ENCODE measurements around the gene VPREB1.
"Not testable (repeated sequence)": the region's sequence is repeated elsewhere in the genome, so short reads cannot be mapped to it uniquely, and the experiment has no call there.

VPREB1 gene, protein sequence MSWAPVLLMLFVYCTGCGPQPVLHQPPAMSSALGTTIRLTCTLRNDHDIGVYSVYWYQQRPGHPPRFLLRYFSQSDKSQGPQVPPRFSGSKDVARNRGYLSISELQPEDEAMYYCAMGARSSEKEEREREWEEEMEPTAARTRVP

GRCh38 chr22:22244316-22245250 lies at the start of gene VPREB1:
Gene VPREB1, plus strand, starts transcription at chr22:22244786. Its CDS starts 28 bp downstream, at chr22:22244814.
- no peak for DNase-seq

- no peak for DNase-seq
Measured at GRCh38 chr22:22194931-22195264, 49.7 kb upstream of the VPREB1 start.

- peak; percentile 74 to 79 for DNase-seq
Measured at GRCh38 chr22:22195265-22196017, 49.1 kb upstream of the VPREB1 start.

GRCh38 chr22:22196018-22196533 lies 48.5 kb upstream of the VPREB1 start:
- peak in 1 of 2 donors; percentile 32 for DNase-seq

DNA sequence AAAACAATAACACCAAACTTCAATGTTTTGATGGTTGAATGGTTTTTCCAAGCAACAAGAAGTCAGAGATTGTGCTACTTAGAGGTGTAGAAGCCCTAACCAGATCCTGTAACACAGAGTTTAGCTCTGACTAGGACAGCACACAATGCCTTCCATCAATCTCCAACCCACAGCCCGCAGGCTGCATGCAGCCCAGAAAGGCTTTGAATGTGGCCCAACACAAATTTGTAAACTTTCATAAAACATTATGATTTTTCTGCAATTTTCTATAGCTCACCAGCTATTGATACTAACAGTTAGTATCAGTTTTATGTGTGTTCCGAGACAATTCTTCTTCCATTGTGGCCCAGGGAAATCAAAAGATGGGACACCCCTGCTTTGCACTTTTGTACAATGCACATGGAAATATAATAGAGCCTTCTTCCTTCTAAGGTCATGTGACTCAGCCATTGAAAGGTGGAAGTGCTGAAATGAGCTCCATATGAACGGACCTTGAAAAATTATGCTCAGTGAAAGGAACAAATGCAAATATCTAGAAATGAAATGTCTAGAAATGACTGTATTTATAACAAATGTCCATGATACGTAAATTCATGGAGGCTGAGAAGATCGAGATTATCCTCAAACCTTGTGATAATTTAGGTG lies 47.6 kb upstream of the VPREB1 start:
- DNase-seq: no peak

- DNase-seq: peak in 1 of 2 donors; percentile 6
Measured at GRCh38 chr22:22197993-22198402, 46.6 kb upstream of the VPREB1 start.

- no peak for DNase-seq
Measured at GRCh38 chr22:22198751-22199150, 45.8 kb upstream of the VPREB1 start.

DNA sequence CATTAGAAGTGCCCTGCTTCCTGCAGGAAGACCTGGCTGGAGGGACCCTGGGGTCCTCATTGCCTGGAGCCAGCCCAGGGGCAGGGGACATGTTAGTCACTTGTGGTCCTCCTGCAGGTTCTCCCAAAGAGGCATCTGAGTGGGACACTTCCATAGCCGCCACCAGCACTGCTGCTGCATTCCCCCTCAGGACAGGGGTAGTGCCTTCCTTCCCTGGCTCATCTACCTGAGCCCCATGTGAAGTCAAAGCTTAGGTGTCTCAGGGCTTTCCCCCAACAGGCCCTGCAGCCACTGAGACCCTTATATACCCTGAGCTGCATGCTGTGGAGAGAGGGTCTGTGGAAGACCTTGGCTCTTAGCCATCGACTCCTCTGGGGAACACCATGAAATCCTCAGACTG lies 45.0 kb upstream of the VPREB1 start:
- no peak for DNase-seq

GRCh38 chr22:22200569-22201184 lies 43.9 kb upstream of the VPREB1 start:
- no peak for DNase-seq

- peak in 1 of 2 donors; percentile 65 for DNase-seq
Measured at GRCh38 chr22:22201185-22201929, 43.2 kb upstream of the VPREB1 start.

- DNase-seq: no peak
Measured at GRCh38 chr22:22201930-22202343, 42.6 kb upstream of the VPREB1 start.

- DNase-seq: no peak
Measured at GRCh38 chr22:22203048-22203971, 41.3 kb upstream of the VPREB1 start.

- peak; percentile 69 to 70 for DNase-seq
Measured at GRCh38 chr22:22207845-22208564, 36.6 kb upstream of the VPREB1 start.

GRCh38 chr22:22208652-22209051 lies 35.9 kb upstream of the VPREB1 start:
- no peak for DNase-seq

DNA sequence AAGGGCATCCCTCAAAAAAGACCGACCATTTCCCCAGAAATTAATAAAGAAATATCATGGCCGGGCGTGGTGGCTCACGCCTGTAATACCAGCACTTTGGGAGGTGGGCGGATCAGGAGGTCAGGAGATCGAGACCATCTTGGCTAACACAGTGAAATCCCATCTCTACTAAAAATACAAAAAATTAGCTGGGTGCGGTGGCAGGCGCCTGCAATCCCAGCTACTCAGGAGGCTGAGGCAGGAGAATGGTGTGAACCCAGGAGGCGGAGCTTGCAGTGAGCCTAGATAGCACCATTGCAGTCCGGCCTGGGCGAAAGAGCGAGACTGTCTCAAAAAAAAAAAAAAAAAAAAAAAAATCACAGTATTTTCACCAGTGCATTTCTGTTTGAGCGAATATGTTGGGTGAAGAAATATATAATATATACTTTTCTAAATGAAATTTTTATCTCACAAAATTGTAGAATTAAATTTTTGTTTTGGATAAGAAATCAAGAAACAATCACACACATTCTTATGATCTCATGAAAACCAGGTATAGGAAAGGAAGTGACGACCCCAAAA lies 35.4 kb upstream of the VPREB1 start:
- not testable (repeated sequence) for DNase-seq

DNA sequence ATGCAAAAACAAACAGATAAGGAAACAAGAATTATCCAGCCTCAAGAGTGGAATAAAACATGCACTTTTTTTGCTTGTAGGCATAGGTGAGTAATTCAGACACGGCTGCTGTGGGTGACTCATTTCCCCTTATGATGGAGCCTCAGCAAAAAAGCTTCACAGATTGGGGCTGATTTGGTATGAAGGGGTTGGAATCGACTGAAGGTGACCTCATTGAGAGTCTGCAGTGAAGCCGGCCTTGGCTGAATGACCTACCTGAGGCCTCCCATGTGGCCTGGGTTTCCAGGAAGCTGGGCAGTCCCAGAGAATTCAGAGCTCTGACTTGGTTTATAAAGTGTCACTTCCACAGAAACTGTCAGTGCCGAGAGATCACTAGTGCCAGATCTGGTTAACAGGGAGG lies 34.2 kb upstream of the VPREB1 start:
- DNase-seq: no peak

DNA sequence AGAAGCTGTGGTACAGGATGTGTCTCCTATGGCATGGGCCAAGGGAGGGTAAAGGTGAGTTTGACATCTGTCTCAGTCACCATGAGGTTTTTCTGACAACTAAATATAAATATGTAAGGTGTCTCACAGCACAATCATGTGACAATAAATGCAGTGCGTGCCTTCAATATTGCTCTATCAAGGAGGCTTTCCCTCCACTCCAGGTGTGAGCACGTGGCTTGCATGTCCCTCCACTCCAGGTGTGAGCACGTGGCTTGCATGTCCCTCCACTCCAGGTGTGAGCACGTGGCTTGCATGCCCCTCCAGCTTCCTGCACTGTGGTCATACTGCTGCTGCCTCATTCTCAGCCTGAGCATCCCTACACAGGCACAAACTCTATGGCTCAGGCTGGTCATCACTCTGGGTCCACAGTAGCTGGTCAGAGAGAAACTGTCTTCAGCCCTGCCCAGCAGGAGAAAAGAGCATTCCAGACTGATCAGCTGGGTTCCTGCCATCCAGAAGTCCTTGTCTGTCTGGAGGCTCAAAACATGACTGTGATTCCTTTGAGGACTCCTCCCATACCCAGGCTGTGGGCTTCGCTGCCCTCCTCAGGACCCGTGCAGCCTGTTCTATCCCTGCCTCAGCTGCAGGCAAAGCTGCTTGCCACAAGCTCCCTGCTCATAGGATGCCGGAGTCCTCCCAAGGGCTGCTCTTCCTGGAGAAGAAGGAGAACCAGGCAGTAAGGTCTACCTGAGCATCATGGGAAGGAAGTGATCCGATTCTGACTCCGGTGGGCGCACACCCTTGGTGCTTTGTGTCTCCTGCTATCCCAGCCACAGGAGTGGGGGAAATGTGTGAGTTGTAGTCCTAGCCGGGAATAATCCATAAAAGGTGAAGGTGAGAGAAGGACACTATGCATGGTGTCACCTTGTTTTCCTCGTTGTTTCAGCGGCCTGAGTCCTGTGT lies 33.4 kb upstream of the VPREB1 start:
- no peak for DNase-seq

DNA sequence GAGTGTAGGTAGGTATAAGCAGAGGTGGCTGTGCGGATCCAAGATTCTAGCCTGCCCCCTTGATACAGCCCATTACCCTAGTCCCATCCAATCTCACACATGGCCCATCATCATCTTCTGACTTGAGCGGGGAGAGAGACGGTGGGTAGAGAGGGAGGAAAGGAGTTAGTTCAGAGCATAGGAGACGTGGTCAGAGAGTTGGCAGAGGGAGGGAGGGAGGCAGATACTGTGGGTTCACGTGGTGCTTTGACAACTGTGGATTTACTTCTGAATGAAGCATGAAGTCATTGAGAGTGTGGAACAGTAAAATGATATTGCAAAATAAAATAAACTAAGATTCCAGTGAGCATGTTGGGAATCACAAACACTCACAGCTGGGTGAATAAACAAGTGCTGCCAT lies 31.4 kb upstream of the VPREB1 start:
- DNase-seq: no peak

All from CD4-positive, alpha-beta T cell treated with Interleukin-1 beta for 1 hour (primary cell).